Measurements from ENCODE around the gene CAD. TPM values are rescaled to one million over a fixed set of nuclear protein-coding genes. Genes with fewer than 3 reads are reported as not detected.

CAD gene
- total RNA-seq, 1 donor from 2014 or later, result 27.1 TPM

DNA sequence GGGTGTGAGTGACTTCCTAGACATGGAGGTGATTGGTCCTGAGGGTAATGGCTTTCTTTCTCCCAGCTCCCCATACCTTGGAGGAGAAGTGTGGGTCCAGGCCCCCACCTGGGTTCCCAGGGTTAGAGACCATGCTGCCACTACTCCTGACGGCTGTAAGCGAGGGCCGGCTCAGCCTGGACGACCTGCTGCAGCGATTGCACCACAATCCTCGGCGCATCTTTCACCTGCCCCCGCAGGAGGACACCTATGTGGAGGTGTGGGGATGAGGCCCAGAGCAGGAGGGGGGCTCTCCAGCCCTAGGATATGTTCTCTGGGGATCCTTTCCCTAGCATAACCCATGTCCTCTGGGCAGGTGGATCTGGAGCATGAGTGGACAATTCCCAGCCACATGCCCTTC is 21.8 kb downstream of the CAD start:
- H3K27me3 ChIP-seq, result no peaks in the 10 kb centered on the region
- intact Hi-C loops (cut with DNase I), result no loop called here
- H3K4me1 ChIP-seq, result no peaks in the 10 kb centered on the region
- H3K36me3 ChIP-seq, result peaks cover 100% of the 10 kb centered on the region
- DNase-seq (no peak), ATAC-seq (no peak)
- no peak overlapping the region for H3K4me3 ChIP-seq
- H3K9me3 ChIP-seq, result no peaks in the 10 kb centered on the region
- TF ChIP-seq, protein P1, sequence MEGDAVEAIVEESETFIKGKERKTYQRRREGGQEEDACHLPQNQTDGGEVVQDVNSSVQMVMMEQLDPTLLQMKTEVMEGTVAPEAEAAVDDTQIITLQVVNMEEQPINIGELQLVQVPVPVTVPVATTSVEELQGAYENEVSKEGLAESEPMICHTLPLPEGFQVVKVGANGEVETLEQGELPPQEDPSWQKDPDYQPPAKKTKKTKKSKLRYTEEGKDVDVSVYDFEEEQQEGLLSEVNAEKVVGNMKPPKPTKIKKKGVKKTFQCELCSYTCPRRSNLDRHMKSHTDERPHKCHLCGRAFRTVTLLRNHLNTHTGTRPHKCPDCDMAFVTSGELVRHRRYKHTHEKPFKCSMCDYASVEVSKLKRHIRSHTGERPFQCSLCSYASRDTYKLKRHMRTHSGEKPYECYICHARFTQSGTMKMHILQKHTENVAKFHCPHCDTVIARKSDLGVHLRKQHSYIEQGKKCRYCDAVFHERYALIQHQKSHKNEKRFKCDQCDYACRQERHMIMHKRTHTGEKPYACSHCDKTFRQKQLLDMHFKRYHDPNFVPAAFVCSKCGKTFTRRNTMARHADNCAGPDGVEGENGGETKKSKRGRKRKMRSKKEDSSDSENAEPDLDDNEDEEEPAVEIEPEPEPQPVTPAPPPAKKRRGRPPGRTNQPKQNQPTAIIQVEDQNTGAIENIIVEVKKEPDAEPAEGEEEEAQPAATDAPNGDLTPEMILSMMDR (IDR thresholded peaks at IDR 0.05), result no peak
- H3K27ac ChIP-seq, result no peak overlapping the region

DNA sequence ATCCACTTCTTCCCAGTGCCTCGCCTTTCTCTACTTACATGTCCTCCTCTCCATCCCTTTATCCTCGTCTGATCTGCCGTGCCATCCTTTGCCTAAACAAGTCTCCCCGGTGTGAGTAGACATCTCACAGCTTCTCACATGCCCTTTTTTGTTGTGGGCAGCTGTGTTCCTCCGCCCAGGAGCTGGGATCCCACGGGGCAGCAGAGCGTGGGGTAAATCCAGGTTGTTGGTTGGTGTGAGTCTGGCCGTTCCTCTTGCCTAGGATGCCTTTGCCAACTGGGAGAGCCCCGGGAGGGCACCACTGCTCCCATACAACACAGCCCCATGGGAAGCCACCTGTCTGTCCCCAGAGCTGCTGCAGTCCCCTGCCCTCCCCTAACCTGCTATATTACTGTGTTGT is 23.2 kb downstream of the CAD start:
- Histone ChIP-seq H3K4me1 (no peaks in the 10 kb centered on the region), H3K9me3 (no peaks in the 10 kb centered on the region), H3K4me3 (no peak overlapping the region), H3K27me3 (no peaks in the 10 kb centered on the region), H3K36me3 (peaks cover 92% of the 10 kb centered on the region), H3K27ac (no peak overlapping the region)
- TF ChIP-seq, protein P1 (IDR thresholded peaks at IDR 0.05), result no peak
- intact Hi-C loops (cut with DNase I), result no loop called here
- DNase-seq (no peak), ATAC-seq (no peak)

DNA sequence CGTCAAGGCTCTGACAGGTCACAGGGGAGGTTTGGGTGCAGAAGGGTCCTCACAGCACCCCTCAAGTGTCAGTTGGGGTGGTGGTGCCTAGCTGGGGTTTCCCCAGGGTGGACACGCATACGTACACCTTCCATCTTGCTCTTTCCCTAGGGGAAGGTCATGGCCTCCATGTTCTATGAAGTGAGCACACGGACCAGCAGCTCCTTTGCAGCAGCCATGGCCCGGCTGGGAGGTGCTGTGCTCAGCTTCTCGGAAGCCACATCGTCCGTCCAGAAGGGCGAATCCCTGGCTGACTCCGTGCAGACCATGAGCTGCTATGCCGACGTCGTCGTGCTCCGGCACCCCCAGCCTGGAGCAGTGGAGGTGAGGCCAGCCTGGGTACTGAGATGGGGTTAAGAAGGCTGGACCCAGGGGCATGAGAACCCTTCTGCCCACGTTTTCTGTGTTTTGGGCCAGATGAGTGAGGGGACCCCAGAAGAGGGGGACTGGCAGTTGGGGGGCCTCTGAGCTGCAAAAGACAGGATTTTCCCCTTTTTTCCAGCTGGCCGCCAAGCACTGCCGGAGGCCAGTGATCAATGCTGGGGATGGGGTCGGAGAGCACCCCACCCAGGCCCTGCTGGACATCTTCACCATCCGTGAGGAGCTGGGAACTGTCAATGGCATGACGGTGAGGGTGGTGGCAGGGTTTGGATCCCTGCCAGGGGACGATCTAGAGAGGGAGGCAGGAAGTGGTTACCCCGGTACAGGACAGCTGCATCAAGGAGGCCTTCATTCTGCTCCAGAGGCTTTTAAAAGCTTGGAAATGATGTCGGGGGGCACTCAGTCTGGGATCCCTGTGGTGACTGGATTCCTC is 24.8 kb downstream of the CAD start:
- intact Hi-C loops (cut with DNase I), result no loop called here
- DNase-seq (no peak), ATAC-seq (no peak)
- TF ChIP-seq, protein P1 (IDR thresholded peaks at IDR 0.05), result no peak
- no peaks in the 10 kb centered on the region for H3K9me3 ChIP-seq
- no peak overlapping the region for H3K4me3 ChIP-seq
- peaks cover 76% of the 10 kb centered on the region for H3K36me3 ChIP-seq
- H3K4me1 ChIP-seq, result no peaks in the 10 kb centered on the region
- no peak overlapping the region for H3K27ac ChIP-seq
- H3K27me3 ChIP-seq, result no peaks in the 10 kb centered on the region

DNA sequence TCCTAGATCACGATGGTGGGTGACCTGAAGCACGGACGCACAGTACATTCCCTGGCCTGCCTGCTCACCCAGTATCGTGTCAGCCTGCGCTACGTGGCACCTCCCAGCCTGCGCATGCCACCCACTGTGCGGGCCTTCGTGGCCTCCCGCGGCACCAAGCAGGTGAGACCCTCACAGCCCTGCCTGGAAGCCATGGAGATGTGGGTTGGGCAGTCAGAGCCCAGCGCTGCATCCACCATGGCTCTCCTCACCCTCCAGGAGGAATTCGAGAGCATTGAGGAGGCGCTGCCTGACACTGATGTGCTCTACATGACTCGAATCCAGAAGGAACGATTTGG is 25.4 kb downstream of the CAD start:
- ATAC-seq, result no peak
- no peak for DNase-seq
- no peak overlapping the region for H3K27ac ChIP-seq
- TF ChIP-seq, protein P1 (IDR thresholded peaks at IDR 0.05), result no peak
- no peaks in the 10 kb centered on the region for H3K4me1 ChIP-seq
- intact Hi-C loops (cut with DNase I), result no loop called here
- H3K36me3 ChIP-seq, result peaks cover 70% of the 10 kb centered on the region
- H3K27me3 ChIP-seq, result no peaks in the 10 kb centered on the region
- no peak overlapping the region for H3K4me3 ChIP-seq
- H3K9me3 ChIP-seq, result no peaks in the 10 kb centered on the region

DNA sequence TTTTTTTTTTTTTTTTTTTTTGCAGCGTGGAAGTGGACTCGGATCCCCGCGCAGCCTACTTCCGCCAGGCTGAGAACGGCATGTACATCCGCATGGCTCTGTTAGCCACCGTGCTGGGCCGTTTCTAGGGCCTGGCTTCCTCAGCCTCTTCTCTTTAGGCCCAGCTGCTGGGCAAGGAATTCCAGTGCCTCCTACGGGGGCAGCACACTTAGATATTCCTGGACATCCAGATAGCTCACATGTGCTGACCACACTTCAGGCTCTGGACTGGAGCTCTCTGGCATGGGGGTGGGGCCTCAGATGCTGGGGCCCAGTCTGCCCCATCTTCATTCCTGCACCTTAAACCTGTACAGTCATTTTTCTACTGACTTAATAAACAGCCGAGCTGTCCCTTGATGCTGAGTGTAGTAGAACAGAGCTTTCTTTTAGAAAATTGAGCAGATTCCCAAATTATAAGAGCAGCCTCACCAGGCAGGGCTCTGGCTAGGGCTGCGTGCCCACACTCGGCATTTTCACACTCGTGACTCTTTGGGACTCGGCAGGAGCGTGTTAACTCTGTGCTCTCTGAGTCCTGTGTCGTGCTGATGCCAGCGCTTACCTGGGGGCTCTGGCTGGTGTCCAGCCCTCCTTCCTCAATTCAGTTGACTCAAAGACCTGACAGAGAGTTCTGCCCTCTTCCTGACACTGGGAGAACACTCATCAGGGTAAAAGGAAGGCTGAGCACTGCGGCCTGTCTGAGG is 26.4 kb downstream of the CAD start:
- DNase-seq, result no peak

More for the DNA sequence above, 26.4 kb downstream of the CAD start:
- Histone ChIP-seq H3K27ac (no peak overlapping the region), H3K9me3 (no peaks in the 10 kb centered on the region), H3K4me1 (no peaks in the 10 kb centered on the region), H3K36me3 (peaks cover 61% of the 10 kb centered on the region), H3K27me3 (no peaks in the 10 kb centered on the region), H3K4me3 (no peak overlapping the region)
- no peak for ATAC-seq
- intact Hi-C loops (cut with DNase I), result no loop called here
- TF ChIP-seq, protein P1 (IDR thresholded peaks at IDR 0.05), result no peak
